WTC11 (cell line): Measurements from ENCODE around the gene ANTKMT. TPM values are rescaled to one million over a fixed set of nuclear protein-coding genes. Genes with fewer than 3 reads are reported as not detected.

Experiments
- ATAC-seq: fragments of 200-7000 bp; cut with Tn5 transposase; 2 replicates; pipeline ENCODE4 v1.10.0; 2021; ENCODE audit warnings: mild to moderate bottlenecking, moderate library complexity
- CTCF ChIA-PET: fragments of 300-600 bp; sonication (Branson Sonifier 250); formaldehyde crosslinking; loops from one replicate; lab custom pipeline; 2021; ENCODE audit warnings: antibody characterized with exemption; lab: Charles Lee
- POLR2A ChIA-PET: fragments of 350-600 bp; sonication (Branson Sonifier 250); formaldehyde crosslinking; loops from one replicate; lab custom pipeline; 2021; ENCODE audit warnings: antibody characterized with exemption; lab: Charles Lee
- DNase-seq: peaks from one replicate; pipeline ENCODE4 v3.0.0; 2021; ENCODE audit warnings: low spot score
- H3K27ac Mint-ChIP-seq: 2 replicates; pipeline ENCODE4 v1.8.0; 2021; ENCODE audit warnings: mixed read lengths
- H3K27me3 Mint-ChIP-seq: 2 replicates; pipeline ENCODE4 v1.8.0; 2021; ENCODE audit warnings: low read depth, mild to moderate bottlenecking, moderate library complexity, mixed read lengths
- H3K36me3 Mint-ChIP-seq: 2 replicates; pipeline ENCODE4 v1.8.0; 2021; ENCODE audit warnings: mixed read lengths
- H3K4me1 Mint-ChIP-seq: 2 replicates; pipeline ENCODE4 v1.8.0; 2022; ENCODE audit warnings: mixed read lengths
- H3K4me3 Mint-ChIP-seq: 2 replicates; pipeline ENCODE4 v1.8.0; 2021; ENCODE audit warnings: mild to moderate bottlenecking, moderate library complexity, mixed read lengths
- H3K9me3 Mint-ChIP-seq: 2 replicates; pipeline ENCODE4 v1.8.0; 2021; ENCODE audit warnings: mixed read lengths
- CBFB ChIP-seq: sonication (generic); formaldehyde crosslinking; IDR thresholded peaks from 2 replicates; pipeline ENCODE4 v1.8.1; 2022; ENCODE audit warnings: mild to moderate bottlenecking, low read depth, missing genetic modification reagents
- ETV6 ChIP-seq: sonication (generic); formaldehyde crosslinking; IDR thresholded peaks from 2 replicates; pipeline ENCODE4 v1.8.1; 2022; ENCODE audit warnings: mild to moderate bottlenecking, missing genetic modification reagents
- FOXK1 ChIP-seq: sonication (generic); formaldehyde crosslinking; IDR thresholded peaks from 2 replicates; pipeline ENCODE4 v1.8.0; 2022; ENCODE audit warnings: mild to moderate bottlenecking, moderate library complexity, missing genetic modification reagents
- FOXP1 ChIP-seq: sonication (generic); formaldehyde crosslinking; IDR thresholded peaks from 2 replicates; pipeline ENCODE4 v1.8.0; 2022; ENCODE audit warnings: missing genetic modification reagents, mild to moderate bottlenecking, moderate library complexity, borderline replicate concordance
- JUN ChIP-seq: sonication (generic); formaldehyde crosslinking; IDR thresholded peaks from 2 replicates; pipeline ENCODE4 v1.8.0; 2023; ENCODE audit warnings: mild to moderate bottlenecking, missing genetic modification reagents
- KAT7 ChIP-seq: sonication (generic); formaldehyde crosslinking; IDR thresholded peaks from 2 replicates; pipeline ENCODE4 v1.8.1; 2023; ENCODE audit warnings: missing genetic modification reagents, mild to moderate bottlenecking, borderline replicate concordance
- PRRX2 ChIP-seq: fragments of 250-450 bp; sonication (Bioruptor Pico); IDR thresholded peaks from 2 replicates; pipeline ENCODE4 v1.8.0; 2021; ENCODE audit warnings: mild to moderate bottlenecking
- SP1 ChIP-seq: sonication (generic); formaldehyde crosslinking; conservative IDR thresholded peaks from 2 replicates; pipeline ENCODE4 v1.8.1; 2022; ENCODE audit warnings: missing genetic modification reagents
- TP53 ChIP-seq: sonication (generic); formaldehyde crosslinking; IDR thresholded peaks from 2 replicates; pipeline ENCODE4 v1.8.1; 2023; ENCODE audit warnings: mild to moderate bottlenecking, missing genetic modification reagents
- ZNF396 ChIP-seq: fragments of 250-450 bp; sonication (Bioruptor Pico); IDR thresholded peaks from 2 replicates; pipeline ENCODE4 v1.8.0; 2021; ENCODE audit warnings: mild to moderate bottlenecking, moderate library complexity, borderline replicate concordance
- ZNF416 ChIP-seq: fragments of 250-450 bp; sonication (Bioruptor Pico); IDR thresholded peaks from 2 replicates; pipeline ENCODE4 v1.9.0; 2021; ENCODE audit warnings: mild to moderate bottlenecking, inconsistent platforms
- ZNF423 ChIP-seq: fragments of 250-450 bp; sonication (Bioruptor Pico); IDR thresholded peaks from 2 replicates; pipeline ENCODE4 v2.1.2; 2022; ENCODE audit warnings: mild to moderate bottlenecking, moderate library complexity
- ZNF671 ChIP-seq: fragments of 250-450 bp; sonication (Bioruptor Pico); IDR thresholded peaks from 2 replicates; pipeline ENCODE4 v1.8.0; 2021; ENCODE audit warnings: mild to moderate bottlenecking
- total RNA-seq: library from RNA; stranded (reverse); gene quantifications from 3 replicates; pipeline ENCODE4 v1.2.3, GENCODE V29; 2021
- TF ChIP-seq, protein P1 (sequence below): sonication (generic); formaldehyde crosslinking; IDR thresholded peaks from 2 replicates; pipeline ENCODE4 v1.8.0; 2022; ENCODE audit warnings: mild to moderate bottlenecking, missing genetic modification reagents
- TF ChIP-seq, protein P2 (sequence below): sonication (generic); formaldehyde crosslinking; IDR thresholded peaks from 2 replicates; pipeline ENCODE4 v1.8.0; 2022; ENCODE audit warnings: mild to moderate bottlenecking, missing genetic modification reagents
- TF ChIP-seq, protein P3 (sequence below): sonication (generic); formaldehyde crosslinking; IDR thresholded peaks from 2 replicates; pipeline ENCODE4 v1.8.1; 2022; ENCODE audit warnings: mild to moderate bottlenecking, moderate library complexity, missing genetic modification reagents
- TF ChIP-seq, protein P4 (sequence below): fragments of 250-450 bp; sonication (Bioruptor Pico); conservative IDR thresholded peaks from 2 replicates; pipeline ENCODE4 v1.9.0; 2021; ENCODE audit warnings: mild to moderate bottlenecking
- TF ChIP-seq, protein P5 (sequence below): sonication (generic); formaldehyde crosslinking; IDR thresholded peaks from 2 replicates; pipeline ENCODE4 v1.8.1; 2023; ENCODE audit warnings: mild to moderate bottlenecking, missing genetic modification reagents, moderate library complexity
- TF ChIP-seq, protein P6 (sequence below): sonication (generic); formaldehyde crosslinking; IDR thresholded peaks from 2 replicates; pipeline ENCODE4 v1.8.0; 2022; ENCODE audit warnings: mild to moderate bottlenecking, missing genetic modification reagents

Gene ANTKMT
- total RNA-seq, 1 experiment from 2014 or later, result 40.6 TPM

GRCh38 chr16:678209-678857 is 42.6 kb upstream of the ANTKMT start (continued):
- TF ChIP-seq ZNF396, result no peak
- TF ChIP-seq, all 79 proteins: peak for 0

DNA sequence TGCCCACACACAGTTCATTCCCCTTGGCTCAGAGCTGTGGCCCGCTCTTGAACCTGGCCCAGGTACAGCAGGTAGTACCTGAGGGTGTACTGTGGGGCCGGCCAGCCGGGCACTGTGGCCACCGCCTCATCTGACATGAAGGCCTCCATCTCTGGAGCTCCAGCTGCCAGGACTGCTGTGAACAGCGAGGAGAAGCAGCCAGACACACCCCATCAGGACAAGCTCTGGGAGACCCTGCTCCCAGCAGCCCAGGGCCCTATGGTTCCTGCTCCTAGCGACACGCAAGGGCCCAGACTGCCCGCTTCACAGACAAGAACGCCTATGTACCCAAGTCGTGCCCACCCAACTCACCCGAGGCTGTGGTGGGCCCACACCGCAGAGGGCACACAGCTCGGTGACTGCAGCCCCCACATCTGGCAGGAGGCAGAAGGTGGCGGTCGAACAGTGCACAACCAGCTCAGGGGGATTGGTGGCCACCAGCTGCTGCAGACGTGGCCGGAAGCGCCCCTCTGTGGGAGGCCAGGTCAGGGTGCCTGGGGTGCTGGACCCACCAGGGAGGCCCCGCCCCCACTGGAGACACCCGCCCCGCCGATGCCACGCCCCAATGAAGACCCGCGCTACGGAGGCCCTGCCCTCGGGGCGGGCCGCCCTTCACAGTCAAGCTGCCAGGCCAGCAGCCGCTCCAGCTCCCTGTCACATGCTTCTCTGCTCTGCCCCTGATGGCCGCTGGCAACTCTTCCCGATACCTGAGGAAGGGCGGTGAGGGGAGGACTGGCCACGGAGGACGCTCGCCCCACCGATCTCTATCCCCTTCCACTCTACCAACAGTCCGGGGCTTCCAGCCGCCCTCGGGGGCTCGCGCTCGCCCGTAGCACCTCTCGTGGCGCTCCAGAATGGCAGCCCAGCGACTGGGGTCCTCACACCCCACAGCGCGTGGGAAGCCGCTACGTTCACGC is 41.8 kb upstream of the ANTKMT start:
- ATAC-seq, result peak; percentile 9

DNA sequence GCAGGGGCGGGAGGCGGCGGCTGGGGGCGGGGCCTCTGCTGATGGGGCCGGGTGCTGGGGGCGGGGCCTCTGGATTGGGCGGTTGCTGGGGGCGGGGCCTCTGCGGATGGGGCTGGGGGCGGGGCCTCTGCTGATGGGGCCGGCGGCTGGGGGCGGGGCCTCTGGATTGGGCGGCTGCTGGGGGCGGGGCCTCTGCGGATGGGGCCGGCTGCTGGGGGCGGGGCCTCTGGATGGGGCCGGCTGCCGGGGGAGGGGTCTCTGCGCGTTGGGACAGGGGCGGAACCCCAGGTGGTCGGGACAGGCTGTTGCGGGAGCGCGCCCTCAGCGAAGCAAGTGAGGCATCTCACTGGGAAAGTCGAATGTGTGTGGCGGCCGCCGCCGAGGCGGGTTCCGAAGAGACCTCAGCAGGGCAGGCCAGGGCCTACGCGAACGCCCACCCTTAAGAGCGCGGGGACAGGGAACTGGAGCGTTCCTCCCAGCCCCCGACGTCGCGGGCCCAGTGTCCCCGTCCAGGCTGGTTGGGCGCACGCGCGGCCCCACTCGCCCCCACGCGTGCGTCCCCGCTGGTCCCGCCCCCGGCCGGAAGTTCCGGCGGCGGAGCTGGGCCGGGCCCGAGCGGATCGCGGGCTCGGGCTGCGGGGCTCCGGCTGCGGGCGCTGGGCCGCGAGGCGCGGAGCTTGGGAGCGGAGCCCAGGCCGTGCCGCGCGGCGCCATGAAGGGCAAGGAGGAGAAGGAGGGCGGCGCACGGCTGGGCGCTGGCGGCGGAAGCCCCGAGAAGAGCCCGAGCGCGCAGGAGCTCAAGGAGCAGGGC is 40.9 kb upstream of the ANTKMT start, which contains the start of gene STUB1:
STUB1 (plus strand) TSS at position 597 of the 811 bp plus-strand sequence; CDS start at position 713, 116 bp downstream.
- Mint-ChIP-seq H3K9me3 (no peaks in the 10 kb centered on the region), H3K27ac (peak within 1 kb of the TSS; percentile 85), H3K36me3 (peaks cover 20% of the 10 kb centered on the region), H3K27me3 (no peaks in the 10 kb centered on the region), H3K4me3 (peak within 1 kb of the TSS; percentile 76), H3K4me1 (peaks cover 27% of the 10 kb centered on the region)
- ChIA-PET POLR2A (interaction anchor here (0.9 to 1.9 kb wide), 4 partner anchors 10 to 40 kb away, joined by 3 to 5 read pairs (median 4); partner anchors contain the start of gene WDR24), CTCF (interaction anchor here (0.9 to 3.1 kb wide), 9 partner anchors 9 to 101 kb away, joined by 3 to 21 read pairs (median 6); partner anchors contain the start of genes METRN and RHOT2)
- DNase-seq (peak; percentile 97), ATAC-seq (peak; percentile 41)
- TF ChIP-seq CBFB (CRISPR knock-in tag) (no peak), TP53 (peak; percentile 55; the same call in 1 of the 2 replicates), JUN (CRISPR knock-in tag) (no peak), KAT7 (CRISPR knock-in tag) (0 out of 2 replicates have a peak, but pooled peaks have one; percentile 27), ZNF416 (CRISPR knock-in tag) (no peak), ZNF671 (CRISPR knock-in tag) (no peak), FOXP1 (CRISPR knock-in tag) (peak; percentile 85; the same call in 1 of the 2 replicates), ETV6 (CRISPR knock-in tag) (peak; percentile 75; the same call in 1 of the 2 replicates), SP1 (CRISPR knock-in tag) (peak; percentile 54)
- TF ChIP-seq, protein P1, sequence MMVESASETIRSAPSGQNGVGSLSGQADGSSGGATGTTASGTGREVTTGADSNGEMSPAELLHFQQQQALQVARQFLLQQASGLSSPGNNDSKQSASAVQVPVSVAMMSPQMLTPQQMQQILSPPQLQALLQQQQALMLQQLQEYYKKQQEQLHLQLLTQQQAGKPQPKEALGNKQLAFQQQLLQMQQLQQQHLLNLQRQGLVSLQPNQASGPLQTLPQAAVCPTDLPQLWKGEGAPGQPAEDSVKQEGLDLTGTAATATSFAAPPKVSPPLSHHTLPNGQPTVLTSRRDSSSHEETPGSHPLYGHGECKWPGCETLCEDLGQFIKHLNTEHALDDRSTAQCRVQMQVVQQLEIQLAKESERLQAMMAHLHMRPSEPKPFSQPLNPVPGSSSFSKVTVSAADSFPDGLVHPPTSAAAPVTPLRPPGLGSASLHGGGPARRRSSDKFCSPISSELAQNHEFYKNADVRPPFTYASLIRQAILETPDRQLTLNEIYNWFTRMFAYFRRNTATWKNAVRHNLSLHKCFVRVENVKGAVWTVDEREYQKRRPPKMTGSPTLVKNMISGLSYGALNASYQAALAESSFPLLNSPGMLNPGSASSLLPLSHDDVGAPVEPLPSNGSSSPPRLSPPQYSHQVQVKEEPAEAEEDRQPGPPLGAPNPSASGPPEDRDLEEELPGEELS (CRISPR knock-in tag), result peak; percentile 82
- TF ChIP-seq, protein P2, sequence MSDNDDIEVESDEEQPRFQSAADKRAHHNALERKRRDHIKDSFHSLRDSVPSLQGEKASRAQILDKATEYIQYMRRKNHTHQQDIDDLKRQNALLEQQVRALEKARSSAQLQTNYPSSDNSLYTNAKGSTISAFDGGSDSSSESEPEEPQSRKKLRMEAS (CRISPR knock-in tag), result peak; percentile 44; the same call in 1 of the 2 replicates
- TF ChIP-seq, protein P3, sequence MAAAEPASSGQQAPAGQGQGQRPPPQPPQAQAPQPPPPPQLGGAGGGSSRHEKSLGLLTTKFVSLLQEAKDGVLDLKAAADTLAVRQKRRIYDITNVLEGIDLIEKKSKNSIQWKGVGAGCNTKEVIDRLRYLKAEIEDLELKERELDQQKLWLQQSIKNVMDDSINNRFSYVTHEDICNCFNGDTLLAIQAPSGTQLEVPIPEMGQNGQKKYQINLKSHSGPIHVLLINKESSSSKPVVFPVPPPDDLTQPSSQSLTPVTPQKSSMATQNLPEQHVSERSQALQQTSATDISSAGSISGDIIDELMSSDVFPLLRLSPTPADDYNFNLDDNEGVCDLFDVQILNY, result 0 out of 2 replicates have a peak, but pooled peaks have one; percentile 62
- TF ChIP-seq, protein P4, sequence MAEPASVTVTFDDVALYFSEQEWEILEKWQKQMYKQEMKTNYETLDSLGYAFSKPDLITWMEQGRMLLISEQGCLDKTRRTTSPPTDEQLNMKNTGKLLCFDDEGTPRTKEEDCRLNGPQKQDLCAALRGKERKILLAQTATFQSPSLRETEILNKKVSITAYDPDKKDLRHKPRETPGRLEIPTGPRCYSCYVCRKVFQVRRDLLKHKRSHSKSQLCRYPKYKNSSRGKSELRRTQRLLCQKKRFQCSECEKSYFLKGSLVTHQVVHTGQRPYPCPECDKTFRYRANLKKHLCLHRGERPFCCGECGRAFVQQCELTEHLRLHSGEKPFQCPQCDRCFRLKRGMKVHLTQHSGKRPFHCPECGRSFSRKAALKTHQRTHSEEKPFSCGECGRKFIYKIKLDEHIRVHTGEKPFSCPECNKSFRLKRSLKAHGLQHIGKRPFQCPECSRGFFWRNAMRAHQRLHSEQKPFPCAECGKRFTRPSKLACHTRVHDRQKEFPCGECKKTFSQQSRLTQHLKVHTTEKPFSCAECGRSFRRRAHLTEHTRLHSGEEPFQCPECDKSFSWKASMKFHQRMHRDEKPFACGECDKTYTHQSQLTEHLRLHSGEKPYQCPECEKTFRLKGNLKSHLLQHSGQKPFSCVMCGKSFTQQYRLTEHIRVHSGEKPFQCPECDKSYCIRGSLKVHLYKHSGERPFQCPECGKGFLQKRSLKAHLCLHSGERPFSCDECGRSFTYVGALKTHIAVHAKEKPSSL, result no peak

More for the DNA sequence above, 41.8 kb upstream of the ANTKMT start:
- peaks cover 20% of the 10 kb centered on the region for H3K36me3 Mint-ChIP-seq
- no peaks in the 10 kb centered on the region for H3K27me3 Mint-ChIP-seq
- no peaks in the 10 kb centered on the region for H3K9me3 Mint-ChIP-seq
- peak overlapping the region; percentile 85 for H3K27ac Mint-ChIP-seq
- ChIA-PET POLR2A (interaction anchor here (0.6 to 1.9 kb wide), 3 partner anchors 11 to 91 kb away, joined by 3 to 5 read pairs (median 4); partner anchors contain the start of gene WDR24), CTCF (interaction anchor here (0.6 to 3.1 kb wide), 14 partner anchors 10 to 220 kb away, joined by 3 to 21 read pairs (median 5); partner anchors contain the start of genes METRN, RHOT2 and WDR24)
- peak; percentile 70 for DNase-seq
- H3K4me3 Mint-ChIP-seq, result peak overlapping the region; percentile 67
- peaks cover 31% of the 10 kb centered on the region for H3K4me1 Mint-ChIP-seq
- TF ChIP-seq PRRX2 (CRISPR knock-in tag) (no peak), ZNF423 (CRISPR knock-in tag) (peak; percentile 22; the same call in 1 of the 2 replicates), FOXK1 (CRISPR knock-in tag) (no peak), SP1 (CRISPR knock-in tag) (peak; percentile 54)
- TF ChIP-seq, protein P5, sequence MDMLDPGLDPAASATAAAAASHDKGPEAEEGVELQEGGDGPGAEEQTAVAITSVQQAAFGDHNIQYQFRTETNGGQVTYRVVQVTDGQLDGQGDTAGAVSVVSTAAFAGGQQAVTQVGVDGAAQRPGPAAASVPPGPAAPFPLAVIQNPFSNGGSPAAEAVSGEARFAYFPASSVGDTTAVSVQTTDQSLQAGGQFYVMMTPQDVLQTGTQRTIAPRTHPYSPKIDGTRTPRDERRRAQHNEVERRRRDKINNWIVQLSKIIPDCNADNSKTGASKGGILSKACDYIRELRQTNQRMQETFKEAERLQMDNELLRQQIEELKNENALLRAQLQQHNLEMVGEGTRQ (CRISPR knock-in tag), result peak; percentile 49; the same call in 1 of the 2 replicates
- TF ChIP-seq, protein P6, sequence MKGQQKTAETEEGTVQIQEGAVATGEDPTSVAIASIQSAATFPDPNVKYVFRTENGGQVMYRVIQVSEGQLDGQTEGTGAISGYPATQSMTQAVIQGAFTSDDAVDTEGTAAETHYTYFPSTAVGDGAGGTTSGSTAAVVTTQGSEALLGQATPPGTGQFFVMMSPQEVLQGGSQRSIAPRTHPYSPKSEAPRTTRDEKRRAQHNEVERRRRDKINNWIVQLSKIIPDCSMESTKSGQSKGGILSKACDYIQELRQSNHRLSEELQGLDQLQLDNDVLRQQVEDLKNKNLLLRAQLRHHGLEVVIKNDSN (CRISPR knock-in tag), result no peak; the same call in 1 of the 2 replicates
